CD4-positive, alpha-beta T cell (primary cell): ENCODE results near the gene GIMAP5. TPM values are rescaled to one million over a fixed set of nuclear protein-coding genes. Genes with fewer than 3 reads are reported as not detected.
A peak's percentile ranks its signal among the peaks of the same experiment; 100 is the strongest.

Source experiments
- ATAC-seq: fragments of 200-7000 bp; cut with Tn5 transposase; one replicate; pipeline ENCODE4 v1.10.0; 2022; ENCODE audit warnings: mild to moderate bottlenecking; ENCODE audit not compliant: poor library complexity
- CTCF ChIA-PET: fragments of 350-600 bp; sonication (Branson Sonifier 250); formaldehyde crosslinking; loops from one replicate; lab custom pipeline; 2021; ENCODE audit warnings: antibody characterized with exemption, inconsistent platforms; lab: Charles Lee
- POLR2A ChIA-PET: fragments of 350-600 bp; sonication (Branson Sonifier 250); formaldehyde crosslinking; loops from one replicate; lab custom pipeline; 2021; ENCODE audit warnings: antibody characterized with exemption, inconsistent platforms; lab: Charles Lee
- DNase-seq, 14 experiments: peaks; one replicate each; pipeline ENCODE4 v3.0.0-alpha.2; 2013 to 2020; ENCODE audit warnings: mixed read lengths in 2 of 14
- H3K27ac ChIP-seq, 2 donors: one replicate each; pipeline versions ENCODE4 v1.5.1 to v1.7.0; 2013; ENCODE audit warnings: low read length in 2 of 2, low read depth in 1 of 2, mild to moderate bottlenecking in 1 of 2
- H3K27me3 ChIP-seq, 2 experiments: 1 replicate in 1 of 2; 2 replicates in 1 of 2; pipeline versions ENCODE4 v1.6.1 to v1.7.0; 2013; ENCODE audit warnings: low read length in 2 of 2, control low read depth in 1 of 2, mild to moderate bottlenecking in 1 of 2, moderate library complexity in 1 of 2; ENCODE audit not compliant: insufficient read depth in 2 of 2, control insufficient read depth in 1 of 2
- H3K36me3 ChIP-seq: one replicate; pipeline ENCODE4 v1.6.1; 2013; ENCODE audit warnings: low read length, control low read depth; ENCODE audit not compliant: insufficient read depth
- H3K4me1 ChIP-seq: one replicate; pipeline ENCODE4 v1.6.1; 2013; ENCODE audit warnings: low read length, control low read depth; ENCODE audit not compliant: insufficient read depth
- H3K4me3 ChIP-seq: one replicate; pipeline ENCODE4 v1.5.1; 2013; ENCODE audit warnings: mild to moderate bottlenecking, low read length, moderate library complexity
- H3K9me3 ChIP-seq, 2 experiments: 1 replicate in 1 of 2; 2 replicates in 1 of 2; pipeline versions ENCODE4 v1.6.1 to v1.7.0; 2013; ENCODE audit warnings: low read length in 2 of 2, mild to moderate bottlenecking in 2 of 2, control low read depth in 1 of 2, moderate library complexity in 1 of 2; ENCODE audit not compliant: control insufficient read depth in 1 of 2, insufficient read depth in 1 of 2
- H3K27ac Mint-ChIP-seq: one replicate; pipeline ENCODE4 v1.8.0; 2020; ENCODE audit warnings: mixed read lengths
- H3K27me3 Mint-ChIP-seq: one replicate; pipeline ENCODE4 v1.8.0; 2021; ENCODE audit warnings: mixed read lengths
- H3K36me3 Mint-ChIP-seq: one replicate; pipeline ENCODE4 v1.8.0; 2021; ENCODE audit warnings: low read depth, mixed read lengths
- H3K4me1 Mint-ChIP-seq: one replicate; pipeline ENCODE4 v1.8.0; 2021; ENCODE audit warnings: low read depth, mixed read lengths
- H3K4me3 Mint-ChIP-seq: one replicate; pipeline ENCODE4 v1.8.0; 2020; ENCODE audit warnings: mild to moderate bottlenecking, mixed read lengths
- H3K9me3 Mint-ChIP-seq: one replicate; pipeline ENCODE4 v1.8.0; 2020; ENCODE audit warnings: mixed read lengths
- CTCF ChIP-seq: fragments of 200-600 bp; IDR thresholded peaks from one replicate; pipeline ENCODE4 v1.8.0; 2022; ENCODE audit warnings: antibody characterized with exemption, mild to moderate bottlenecking
- intact Hi-C, 2 experiments: fragments of 100-400 bp; cut with DNase I in 1 of 2; cut with micrococcal nuclease in 1 of 2; formaldehyde crosslinking; loops; one replicate each; pipeline versions ENCODE4 v1.15.1 to v1.9.0; 2023 to 2025; cut with DNase I, micrococcal nuclease
- total RNA-seq, 174 experiments: library from RNA in 2 of 174; stranded (reverse) in 2 of 174; gene quantifications; one replicate each; pipeline ENCODE4 v1.2.3 and lab custom pipeline; 2021 to 2026

GIMAP5 gene
- total RNA-seq, 2 experiments from 2014 or later: 31.3 to 35.2 TPM

- Mint-ChIP-seq H3K9me3 (peaks cover 2% of the 10 kb centered on the region), H3K4me3 (peak overlapping the region; percentile 87), H3K27me3 (peaks cover 5% of the 10 kb centered on the region), H3K27ac (peak overlapping the region; percentile 99), H3K4me1 (peaks cover 54% of the 10 kb centered on the region), H3K36me3 (peaks cover 7% of the 10 kb centered on the region)
- peaks cover 44% of the 10 kb centered on the region for H3K4me1 ChIP-seq
- H3K27me3 ChIP-seq: no peaks in the 10 kb centered on the region
- H3K27ac ChIP-seq: no peak overlapping the region
- no peak overlapping the region for H3K4me3 ChIP-seq
- intact Hi-C loops: loop anchor here (1.0 to 10.0 kb wide), 7 partner anchors 40 to 402 kb away; partner anchors contain the start of genes GIMAP1 (in 1 of the 2), GIMAP2 (in 1 of the 2) and GIMAP7 (in 1 of the 2)
- peak; percentile 72 for TF ChIP-seq CTCF
- no peaks in the 10 kb centered on the region for H3K36me3 ChIP-seq
- DNase-seq (peak in 4 of 14 experiments; percentile 34 to 84 (median 81)), ATAC-seq (peak; percentile 39)
- no peaks in the 10 kb centered on the region for H3K9me3 ChIP-seq
- POLR2A ChIA-PET: interaction anchor here (0.6 to 5.2 kb wide), 9 partner anchors 13 to 306 kb away, joined by 4 to 120 read pairs (median 41); partner anchors contain the start of genes GIMAP1, GIMAP2, GIMAP4 and GIMAP6
- CTCF ChIA-PET: interaction anchor here (0.6 to 2.9 kb wide), 15 partner anchors 8 to 351 kb away, joined by 3 to 48 read pairs (median 3); partner anchors contain the start of genes GIMAP1, GIMAP4, GIMAP5 and GIMAP7
Measured at GRCh38 chr7:150756858-150757257, 19.6 kb downstream of the GIMAP5 start.

GRCh38 chr7:150759479-150759878, 22.3 kb downstream of the GIMAP5 start:
- H3K4me1 Mint-ChIP-seq: peaks cover 32% of the 10 kb centered on the region
- ChIA-PET CTCF (interaction anchor here (0.7 to 2.2 kb wide), 3 partner anchors 19 to 311 kb away, joined by 3 to 6 read pairs (median 4); partner anchors contain the start of gene GIMAP5), POLR2A (interaction anchor here (0.9 to 1.3 kb wide), 5 partner anchors 15 to 311 kb away, joined by 3 to 5 read pairs (median 4); partner anchors contain the start of gene GIMAP1)
- intact Hi-C loops: loop anchor here (5.0 to 10.0 kb wide), 4 partner anchors 42 to 405 kb away; partner anchors contain the start of genes GIMAP1 (in 1 of the 2) and GIMAP2 (in 1 of the 2)
- peaks cover 18% of the 10 kb centered on the region for H3K4me1 ChIP-seq
- H3K4me3 ChIP-seq: no peak overlapping the region
- no peaks in the 10 kb centered on the region for H3K9me3 ChIP-seq
- H3K36me3 Mint-ChIP-seq: peaks cover 7% of the 10 kb centered on the region
- ATAC-seq (no peak), DNase-seq (no peak)
- H3K27me3 Mint-ChIP-seq: peaks cover 5% of the 10 kb centered on the region
- no peak for TF ChIP-seq CTCF
- H3K27ac ChIP-seq: no peak overlapping the region
- no peak overlapping the region for H3K4me3 Mint-ChIP-seq
- H3K36me3 ChIP-seq: no peaks in the 10 kb centered on the region
- H3K9me3 Mint-ChIP-seq: peaks cover 2% of the 10 kb centered on the region
- no peak overlapping the region for H3K27ac Mint-ChIP-seq
- H3K27me3 ChIP-seq: no peaks in the 10 kb centered on the region

GRCh38 chr7:150766334-150766709, 29.1 kb downstream of the GIMAP5 start:
- H3K4me1 Mint-ChIP-seq: no peaks in the 10 kb centered on the region
- intact Hi-C loops: no loop called here
- POLR2A ChIA-PET: no interaction called here
- no peak overlapping the region for H3K27ac ChIP-seq
- H3K27ac Mint-ChIP-seq: no peak overlapping the region
- no peaks in the 10 kb centered on the region for H3K9me3 Mint-ChIP-seq
- no peak overlapping the region for H3K4me3 ChIP-seq
- ATAC-seq: no peak
- DNase-seq: no peak
- TF ChIP-seq CTCF: no peak
- no peaks in the 10 kb centered on the region for H3K4me1 ChIP-seq
- H3K27me3 Mint-ChIP-seq: no peaks in the 10 kb centered on the region
- H3K36me3 ChIP-seq: no peaks in the 10 kb centered on the region
- CTCF ChIA-PET: interaction anchor here (1.5 kb wide), 1 partner anchor 12 kb away, joined by 4 read pairs; no protein-coding TSS in a partner anchor
- H3K36me3 Mint-ChIP-seq: no peaks in the 10 kb centered on the region
- no peaks in the 10 kb centered on the region for H3K27me3 ChIP-seq
- H3K9me3 ChIP-seq: no peaks in the 10 kb centered on the region
- no peak overlapping the region for H3K4me3 Mint-ChIP-seq
